ENCODE results near the gene UQCRHL. TPM values are rescaled to one million over a fixed set of nuclear protein-coding genes. Genes with fewer than 3 reads are reported as not detected.

Gene UQCRHL
- total RNA-seq, 1 donor from 2014 or later = 1.1 TPM

DNA sequence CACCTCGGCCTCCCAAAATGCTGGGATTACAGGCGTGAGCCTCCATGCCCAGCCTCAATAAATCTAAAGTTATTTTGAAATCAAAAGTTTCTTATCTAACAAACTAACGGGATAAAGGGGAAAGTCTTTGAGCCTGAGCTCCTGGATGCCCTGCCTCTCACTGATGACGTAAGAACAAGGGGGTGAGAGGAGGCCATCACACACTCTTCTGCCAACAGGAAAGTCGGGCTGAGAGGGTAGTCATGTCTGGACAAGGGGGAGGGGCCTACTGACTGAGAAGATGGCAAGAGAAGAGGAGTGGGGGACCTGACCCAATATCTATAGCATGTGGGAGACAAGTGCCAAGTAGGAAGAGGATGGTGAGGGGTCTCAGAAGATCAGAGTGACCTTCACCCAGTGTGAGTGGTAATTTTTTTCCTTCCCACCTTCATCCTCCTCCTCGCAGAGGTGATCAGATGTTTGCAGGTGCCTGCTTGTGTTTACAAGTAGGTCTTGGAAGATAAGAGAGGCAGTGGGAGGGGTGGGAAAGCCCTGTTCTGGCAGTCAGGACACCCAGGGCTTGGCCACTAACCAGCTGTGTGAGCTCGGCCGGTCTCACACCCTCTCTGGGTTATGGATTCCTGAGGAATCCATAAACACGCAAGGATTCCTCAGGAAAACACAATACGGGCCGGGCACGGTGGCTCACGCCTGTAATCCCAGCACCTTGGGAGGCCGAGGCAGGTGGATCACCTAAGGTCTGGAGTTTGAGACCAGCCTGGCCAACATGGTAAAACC lies 9.6 kb downstream of the UQCRHL start:
- no peak for DNase-seq

DNA sequence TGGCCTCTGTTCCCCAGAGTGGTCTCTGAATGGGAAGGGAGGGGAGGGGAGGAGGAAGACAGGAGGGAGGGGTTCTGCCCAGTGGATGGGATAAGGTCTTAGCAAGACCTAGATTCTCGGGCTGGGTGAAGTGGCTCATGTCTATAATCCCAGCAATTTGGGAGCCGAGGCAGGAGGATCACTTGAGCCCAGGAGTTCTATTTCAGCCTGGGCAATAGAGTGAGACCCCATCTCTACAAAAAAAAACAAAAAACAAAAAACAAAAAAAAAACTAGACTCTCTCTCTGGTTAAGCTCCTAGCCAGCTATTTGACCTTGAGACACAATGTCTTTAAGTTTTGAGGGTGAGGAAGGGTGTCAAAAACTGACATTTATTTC lies 11.4 kb downstream of the UQCRHL start:
- no peak for DNase-seq

DNA sequence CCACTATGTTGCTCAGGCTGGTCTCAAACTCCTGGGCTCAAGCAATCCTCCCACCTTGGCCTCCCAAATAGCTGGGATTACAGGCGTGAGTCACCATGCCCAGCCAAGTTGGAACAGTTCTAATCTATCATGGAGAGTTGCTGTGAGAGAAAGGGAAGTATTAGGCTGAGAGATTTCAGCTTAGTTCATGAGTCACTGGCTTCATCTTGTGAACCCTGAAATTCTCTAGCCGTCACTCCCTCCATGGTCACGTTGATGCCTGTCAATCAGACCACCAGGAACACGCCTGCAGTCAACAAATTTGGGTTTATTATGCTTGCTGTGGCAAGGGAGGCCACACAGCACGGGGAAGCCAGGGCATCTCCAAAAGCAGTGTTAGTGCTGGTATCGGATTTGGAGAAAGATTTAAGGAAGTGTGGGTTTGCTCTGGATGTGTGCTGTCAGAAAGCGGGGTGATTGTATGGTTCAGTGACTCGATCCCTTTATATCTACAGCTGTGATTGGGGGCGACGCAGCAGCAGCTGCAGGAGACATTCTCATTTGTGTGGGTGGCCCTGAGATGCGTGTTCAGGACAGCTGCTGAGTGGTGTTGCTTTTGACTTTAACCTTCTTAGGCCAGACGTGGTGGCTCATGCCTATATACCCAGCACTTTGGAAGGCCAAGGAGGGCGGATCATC lies 18.7 kb downstream of the UQCRHL start:
- peak; percentile 40 for DNase-seq

DNA sequence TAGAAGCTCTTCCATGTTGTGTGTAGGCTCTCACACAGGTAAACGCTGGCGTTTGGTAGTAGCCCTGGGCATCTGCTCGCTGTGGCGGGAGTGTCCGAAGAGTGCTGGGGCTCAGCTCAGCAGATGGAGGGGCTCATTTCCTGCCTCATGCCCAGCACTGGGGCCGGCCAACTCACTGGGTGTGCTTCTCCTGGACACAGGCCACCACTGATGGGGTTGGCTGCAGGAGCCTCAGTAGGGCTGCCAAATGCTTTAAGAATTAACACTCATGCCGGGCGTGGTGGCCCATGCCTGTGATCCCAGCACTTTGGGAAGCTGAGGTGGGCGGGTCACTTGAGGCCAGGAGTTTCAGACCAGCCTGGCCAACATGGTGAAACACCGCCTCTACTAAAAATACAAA lies 20.9 kb downstream of the UQCRHL start:
- DNase-seq = peak; percentile 20

DNA sequence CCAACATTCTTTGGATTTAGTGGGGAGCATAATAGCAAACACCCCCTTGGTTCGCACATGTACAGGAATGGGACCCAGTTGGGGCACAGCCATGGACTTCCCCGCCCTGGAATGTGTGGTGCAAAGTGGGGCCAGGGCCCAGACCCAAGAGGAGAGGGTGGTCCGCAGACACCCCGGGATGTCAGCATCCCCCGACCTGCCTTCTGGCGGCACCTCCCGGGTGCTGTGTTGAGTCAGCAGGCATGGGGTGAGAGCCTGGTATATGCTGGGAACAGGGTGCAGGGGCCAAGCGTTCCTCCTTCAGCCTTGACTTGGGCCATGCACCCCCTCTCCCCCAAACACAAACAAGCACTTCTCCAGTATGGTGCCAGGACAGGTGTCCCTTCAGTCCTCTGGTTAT lies 21.8 kb downstream of the UQCRHL start:
- no peak for DNase-seq

DNA sequence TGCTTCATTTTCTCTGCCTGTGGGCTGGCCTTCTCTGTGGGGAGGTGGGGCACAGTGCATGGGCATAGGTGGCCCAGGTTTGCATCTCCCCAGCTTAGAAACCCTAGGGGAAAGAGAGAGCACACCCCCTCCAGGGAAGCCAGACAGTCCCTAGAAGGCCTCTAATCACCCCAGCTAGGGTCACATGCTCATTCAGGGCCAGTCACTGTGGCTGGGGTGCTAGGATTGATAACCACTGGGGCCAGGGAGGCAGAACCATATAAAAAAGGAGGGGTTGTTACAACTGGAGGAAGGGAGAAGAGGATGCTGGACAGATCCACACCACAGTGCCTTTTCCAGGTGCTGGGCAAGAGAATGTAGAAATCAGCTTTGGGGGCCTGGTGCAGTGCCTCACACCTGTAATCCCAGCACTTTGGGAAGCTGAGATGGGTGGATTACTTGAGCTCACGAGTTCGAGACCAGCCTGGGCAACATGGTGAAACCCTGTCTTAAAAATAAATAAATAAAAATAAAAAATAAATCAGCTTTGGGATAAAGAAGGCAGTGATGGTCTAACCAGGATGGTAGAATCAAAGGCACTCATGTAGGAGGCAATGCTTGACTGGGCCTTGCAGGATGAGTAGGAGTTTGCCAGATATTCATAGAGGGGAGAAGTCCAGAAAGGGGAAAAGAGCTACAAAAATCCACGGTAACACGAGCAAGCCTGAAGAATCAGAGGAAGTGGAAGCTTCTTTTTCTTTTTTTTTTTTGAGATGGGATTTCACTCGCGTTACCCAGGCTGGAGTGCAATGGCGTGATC lies 29.3 kb downstream of the UQCRHL start:
- no peak for DNase-seq

DNA sequence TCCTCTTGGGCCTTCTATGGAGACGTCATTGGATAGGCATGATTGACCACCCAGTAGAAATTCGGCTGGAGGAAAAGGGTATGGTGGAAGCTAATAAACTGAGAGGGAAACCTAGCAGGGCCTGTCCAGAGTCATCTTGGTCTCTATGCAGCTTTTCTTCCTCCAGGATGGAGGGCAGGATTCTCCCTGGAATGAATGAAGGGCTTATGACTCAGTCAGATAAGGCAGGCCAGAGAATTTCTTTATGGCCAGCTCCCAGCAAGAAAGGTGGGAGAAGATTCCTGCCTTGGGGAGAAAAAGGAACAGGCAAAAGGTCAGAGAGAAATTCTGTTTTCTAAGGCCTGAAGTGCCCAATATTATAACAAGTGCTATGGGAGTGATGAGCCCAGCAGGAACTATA lies 31.7 kb downstream of the UQCRHL start:
- no peak for DNase-seq

DNA sequence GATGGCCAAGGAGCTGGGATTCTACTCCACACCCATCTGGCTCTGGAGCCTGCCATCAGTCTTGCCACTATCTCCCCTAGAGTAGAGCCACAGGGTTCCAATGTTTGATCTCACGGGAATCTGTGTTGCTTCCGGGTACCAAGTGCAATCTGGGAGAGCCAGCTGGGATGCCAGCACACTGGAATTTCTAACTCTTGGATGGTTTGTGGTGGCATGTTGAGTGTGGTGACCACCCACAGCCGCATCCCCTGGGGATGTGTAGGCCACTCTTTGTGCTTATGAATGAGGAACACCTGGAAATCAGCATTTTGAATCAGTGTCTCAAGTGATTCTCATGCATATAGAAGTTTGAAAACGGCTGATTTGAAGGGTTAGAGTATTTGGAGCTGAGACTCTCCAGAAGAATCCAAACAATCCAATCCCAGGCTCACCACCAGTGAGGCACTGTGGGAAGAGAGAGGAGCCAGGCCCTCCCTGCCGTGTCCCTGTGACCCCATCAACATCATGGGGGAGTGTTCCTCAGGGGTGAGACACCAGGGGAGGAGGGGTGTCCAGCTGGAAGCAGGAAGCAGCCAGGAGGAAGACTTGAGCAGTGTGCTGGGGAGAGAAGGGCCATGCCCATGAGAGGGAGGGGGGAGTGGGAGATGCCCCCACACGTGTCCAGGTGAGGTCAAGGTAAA lies 35.5 kb downstream of the UQCRHL start:
- DNase-seq = no peak

DNA sequence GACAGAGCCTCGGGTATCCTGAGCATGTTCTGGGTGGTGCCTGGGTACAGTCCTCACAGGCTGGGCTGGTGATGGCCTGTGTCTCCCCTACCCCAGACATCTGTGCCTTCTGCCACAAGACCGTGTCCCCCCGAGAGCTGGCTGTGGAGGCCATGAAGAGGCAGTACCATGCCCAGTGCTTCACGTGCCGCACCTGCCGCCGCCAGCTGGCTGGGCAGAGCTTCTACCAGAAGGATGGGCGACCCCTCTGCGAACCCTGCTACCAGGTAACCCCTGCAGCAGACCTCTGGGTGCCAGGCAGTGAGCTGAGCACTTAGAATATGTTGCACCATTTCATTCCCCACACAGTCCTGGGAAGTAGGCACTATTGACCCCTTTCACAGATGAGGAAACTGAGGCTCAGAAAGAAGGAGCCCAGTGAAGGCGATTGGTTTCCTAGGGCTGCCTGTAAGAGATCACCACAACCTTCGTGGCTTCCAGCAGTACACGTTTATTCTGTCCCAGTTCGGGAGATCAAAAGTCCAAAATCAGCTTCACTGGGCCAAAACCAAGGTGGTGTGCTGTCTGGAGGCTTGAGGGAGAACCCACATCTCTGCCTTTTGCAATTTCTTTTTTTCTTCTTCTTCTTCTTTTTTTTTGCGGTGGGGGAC lies 37.0 kb downstream of the UQCRHL start:
- DNase-seq = no peak

DNA sequence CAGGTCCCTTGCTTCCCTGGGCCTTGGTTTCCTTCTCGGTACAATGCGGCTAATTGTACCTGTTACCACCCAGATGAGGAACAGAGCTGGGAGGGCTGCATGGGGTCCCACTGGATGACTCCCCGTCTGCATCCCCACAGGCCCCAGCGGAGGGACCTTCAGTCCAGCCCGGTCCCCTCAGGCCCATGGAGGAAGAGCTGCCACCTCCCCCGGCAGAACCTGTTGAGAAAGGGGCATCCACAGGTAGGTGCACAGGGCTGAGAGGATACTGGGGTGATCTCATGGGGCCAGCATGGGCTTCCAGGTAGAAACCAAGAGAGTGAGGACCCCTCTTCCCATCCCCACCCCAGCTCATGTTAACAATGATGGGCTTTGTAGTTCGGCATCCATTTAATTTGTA lies 39.1 kb downstream of the UQCRHL start:
- no peak for DNase-seq

DNA sequence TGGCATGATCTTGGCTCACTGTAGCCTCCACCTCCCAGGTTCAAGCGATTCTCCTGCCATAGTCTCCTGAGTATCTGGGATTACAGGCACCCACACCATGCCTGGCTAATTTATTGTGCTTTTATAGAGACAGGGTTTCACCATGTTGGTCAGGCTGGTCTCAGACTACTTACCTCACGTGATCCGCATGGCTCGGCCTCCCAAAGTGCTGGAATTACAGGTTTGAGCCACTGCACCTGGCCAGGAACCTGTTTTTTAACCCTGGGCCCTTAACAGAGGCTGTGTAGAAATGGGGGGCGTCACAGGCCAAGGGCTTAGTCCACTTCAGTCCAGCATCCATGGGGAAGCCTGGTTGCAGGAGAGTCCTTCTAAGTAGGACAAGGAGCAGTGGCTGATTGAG lies 39.5 kb downstream of the UQCRHL start:
- no peak for DNase-seq

DNA sequence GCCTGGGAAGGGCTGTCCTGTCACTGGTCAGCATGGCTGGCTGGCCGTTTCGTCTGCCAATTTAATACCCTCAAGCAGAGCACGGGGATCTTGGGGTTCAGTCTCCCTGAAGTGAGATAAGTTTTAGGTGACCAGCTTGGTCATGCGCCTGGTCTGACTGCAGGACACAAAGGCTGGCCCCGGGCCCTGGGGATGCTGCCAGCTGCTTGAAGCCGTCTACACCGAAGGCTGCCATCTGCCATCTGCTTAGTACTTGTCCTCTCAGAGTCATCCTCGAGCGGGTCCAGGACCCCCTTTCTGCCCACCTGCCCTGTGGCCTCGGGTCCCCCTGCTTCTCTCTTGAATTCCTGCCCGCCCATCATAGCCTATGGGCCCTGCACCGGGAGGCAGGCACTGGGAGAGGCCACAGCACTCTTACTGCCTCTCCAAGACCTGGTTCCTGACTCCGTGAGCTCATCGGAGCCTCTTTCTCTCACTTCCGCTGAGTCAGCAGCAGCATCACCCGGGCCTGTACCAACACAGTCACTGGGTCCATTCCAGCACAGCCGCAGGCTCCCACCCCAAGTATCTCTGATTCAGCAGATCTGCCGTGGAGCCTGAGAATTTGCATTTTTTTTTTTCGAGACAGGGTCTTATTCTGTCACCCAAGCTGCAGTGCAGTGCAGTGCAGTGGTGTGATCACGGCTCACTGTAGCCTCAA lies 41.8 kb downstream of the UQCRHL start:
- no peak for DNase-seq

DNA sequence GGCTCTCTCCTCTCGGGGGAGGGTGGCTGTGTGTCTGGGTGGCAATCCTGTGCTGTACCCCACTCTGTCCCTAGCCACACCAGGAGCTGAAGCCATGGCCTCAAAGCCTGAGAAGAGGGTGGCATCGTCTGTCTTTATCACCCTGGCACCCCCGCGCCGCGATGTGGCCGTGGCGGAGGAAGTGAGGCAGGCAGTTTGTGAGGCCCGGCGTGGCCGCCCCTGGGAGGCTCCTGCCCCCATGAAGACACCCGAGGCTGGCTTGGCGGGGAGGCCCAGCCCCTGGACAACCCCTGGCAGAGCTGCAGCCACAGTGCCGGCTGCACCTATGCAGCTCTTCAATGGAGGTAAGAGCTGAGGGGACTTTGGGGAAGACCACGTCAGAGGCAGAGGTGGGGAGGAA lies 42.6 kb downstream of the UQCRHL start:
- no peak for DNase-seq

DNA sequence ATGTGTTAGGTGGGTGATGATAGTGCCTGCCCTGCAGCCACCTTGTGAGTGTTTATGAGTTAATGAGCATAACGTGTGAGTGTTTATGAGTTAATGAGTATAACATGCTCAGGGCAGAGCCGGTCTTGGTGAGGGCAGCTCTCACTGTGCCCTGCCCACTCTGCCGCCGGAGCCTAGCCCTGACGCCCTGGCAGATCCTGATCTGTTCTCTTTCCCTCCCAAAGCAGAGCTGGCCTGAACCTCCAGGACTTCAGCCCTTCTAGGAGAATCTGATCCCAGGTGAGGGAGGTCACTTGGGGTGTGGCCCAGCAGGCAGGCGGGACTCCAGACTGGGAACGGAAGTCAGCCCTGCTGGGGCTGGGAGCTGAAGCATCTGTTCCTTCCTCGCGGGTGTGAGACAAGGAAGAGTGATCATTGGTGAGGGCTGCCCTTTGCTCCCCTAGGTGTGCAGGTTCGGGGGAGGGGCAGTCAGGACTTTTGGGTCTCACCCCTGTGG lies 43.1 kb downstream of the UQCRHL start:
- DNase-seq = no peak

DNA sequence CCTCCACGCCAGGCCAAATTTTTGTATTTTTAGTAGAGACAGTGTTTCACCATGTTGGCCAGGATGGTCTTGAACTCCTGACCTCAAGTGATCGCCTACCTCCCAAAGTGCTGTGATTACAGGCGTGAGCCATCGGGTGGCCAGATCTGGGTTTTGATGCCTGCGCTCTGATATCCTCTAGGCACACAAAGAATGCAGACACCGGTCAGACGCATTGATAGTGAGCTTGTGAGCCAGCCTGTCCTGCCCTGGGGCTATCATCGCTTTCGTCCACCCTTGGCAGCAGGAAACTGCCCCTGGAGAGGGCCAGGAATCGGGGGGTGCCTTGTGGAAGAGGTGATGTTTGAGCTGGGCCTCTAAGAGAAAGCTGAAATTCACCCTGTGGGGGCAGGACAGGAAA lies 44.9 kb downstream of the UQCRHL start:
- no peak for DNase-seq

DNA sequence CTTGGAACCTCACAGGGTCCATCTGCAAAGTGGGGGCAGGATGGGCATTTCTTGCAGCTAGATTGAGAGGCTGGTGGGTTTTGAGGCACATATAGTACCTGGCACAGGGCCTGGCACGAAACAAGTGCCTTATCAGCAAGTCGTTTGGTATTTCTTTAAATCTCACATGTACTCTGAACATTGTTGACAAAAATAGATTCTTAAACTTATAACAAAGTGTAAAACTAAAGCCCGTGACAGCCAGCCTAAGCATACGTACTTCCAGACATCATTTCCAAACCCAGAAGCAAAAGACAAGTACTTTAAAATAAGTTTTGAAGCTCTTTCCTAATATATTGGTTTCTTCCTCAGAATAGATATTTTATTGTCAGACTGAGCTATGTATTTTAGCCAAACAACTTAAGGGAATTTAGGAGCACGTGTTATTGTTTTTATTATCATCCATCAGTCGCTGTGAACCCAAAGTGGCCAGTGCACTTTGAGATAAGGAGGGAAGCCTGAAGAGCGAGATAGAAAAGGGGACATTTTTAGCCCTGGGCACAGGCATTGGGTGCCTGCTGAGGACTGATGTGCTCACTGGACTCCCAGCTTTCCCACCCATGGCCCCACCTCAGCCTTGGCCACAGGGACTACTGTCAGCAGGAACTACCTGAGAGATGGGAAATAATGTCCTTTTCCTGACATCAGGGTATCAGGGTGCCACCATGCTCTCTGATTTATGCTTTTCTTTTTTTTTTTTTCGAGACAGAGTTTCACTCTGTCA lies 45.9 kb downstream of the UQCRHL start:
- DNase-seq = no peak

DNA sequence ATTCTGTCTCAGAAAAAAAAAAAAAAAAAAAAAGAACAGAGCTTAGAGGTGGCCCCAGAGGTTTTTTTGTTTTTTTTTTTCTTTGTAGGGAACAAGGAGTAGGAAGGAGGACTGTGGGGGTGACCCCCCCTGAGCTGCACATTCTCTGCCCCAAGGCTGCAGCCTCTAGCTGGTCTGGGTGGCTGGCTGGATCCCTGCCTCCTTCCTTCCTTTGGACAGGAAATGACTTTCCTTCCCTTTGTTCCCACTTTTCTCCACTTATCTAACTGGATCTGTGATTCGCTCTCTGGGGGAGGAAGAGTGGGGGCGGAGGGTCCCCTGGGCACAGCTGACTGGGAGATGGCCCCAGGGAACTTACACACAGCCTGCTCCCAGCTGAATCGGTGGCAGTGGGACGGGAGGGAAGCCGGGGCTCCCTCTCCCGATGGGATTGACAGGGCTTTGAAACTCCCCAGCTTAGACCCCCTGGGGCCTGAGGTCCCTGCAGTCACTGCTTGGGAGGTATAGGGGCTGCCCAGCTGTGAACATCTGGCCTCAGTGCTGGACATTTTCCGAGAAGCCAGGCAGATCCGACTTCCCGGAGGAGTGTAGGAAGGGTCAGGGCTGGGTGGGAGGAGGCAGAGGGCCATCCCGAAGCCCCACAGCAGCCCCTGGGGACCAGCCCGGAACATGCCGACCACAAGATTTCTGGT lies 46.8 kb downstream of the UQCRHL start:
- no peak for DNase-seq

DNA sequence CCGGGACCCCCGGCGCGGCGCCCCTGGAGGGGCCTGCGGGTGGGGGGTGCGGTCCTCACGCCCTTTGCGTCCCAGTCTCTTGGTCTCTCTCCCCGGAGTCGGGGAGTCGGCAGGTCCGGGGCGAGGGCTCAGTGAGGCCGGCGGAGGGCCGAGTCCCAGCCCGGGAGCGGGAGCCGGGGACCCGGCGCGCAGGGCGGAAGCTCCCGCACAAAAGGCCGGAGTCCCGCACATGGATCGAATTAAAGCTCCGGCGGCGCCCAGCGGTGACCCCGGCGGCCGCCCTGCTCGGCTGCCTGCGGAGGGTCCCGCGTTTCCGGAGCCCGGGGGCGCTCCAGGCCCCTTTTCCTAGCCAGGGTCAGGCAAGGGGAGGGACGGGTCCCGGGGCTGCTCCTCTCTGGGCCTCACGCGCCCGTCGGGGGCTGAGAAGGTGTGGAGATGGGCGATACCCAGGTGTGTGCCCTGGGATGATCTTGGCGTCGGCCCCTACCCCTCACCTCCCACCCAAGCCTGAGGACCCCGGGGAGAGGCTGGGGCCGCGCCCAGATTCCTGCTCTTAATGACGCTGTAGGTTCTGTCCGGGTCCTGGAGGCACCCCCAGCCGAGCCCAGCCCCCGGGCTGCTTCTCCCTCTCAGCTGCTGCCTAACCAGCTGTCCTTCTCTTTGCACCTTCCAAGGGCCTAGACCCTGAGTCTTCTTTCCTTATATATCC lies 48.3 kb downstream of the UQCRHL start:
- peak; percentile 72 for DNase-seq

DNA sequence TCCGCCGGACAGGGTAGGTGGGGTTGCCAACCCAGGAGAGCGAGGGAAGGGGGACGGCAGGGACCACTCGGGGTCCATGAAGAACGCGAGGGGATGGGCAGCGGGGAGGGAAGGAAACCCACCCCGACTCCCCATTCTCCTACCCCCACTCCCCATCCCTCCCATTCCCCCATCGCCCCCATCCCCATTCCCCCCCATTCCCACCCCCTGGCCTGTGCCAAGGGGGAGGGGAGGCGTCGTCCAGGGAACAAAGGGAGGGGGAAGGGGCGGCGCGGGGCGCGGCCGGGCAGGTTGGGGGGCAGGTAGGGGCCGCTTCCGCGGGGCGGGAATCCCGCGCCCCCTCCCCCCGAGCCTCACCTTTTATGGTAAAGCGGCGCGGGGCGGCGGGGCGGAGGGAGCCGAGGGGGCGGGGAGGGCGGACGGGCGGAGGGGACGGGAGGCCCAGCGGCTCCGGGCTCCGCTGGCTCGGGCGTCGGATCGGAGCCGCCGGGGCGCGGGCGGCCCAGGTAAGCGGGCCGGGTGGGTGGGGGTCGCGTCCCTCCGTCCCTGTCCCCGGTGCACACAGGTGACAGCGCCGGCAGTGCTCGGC lies 49.0 kb downstream of the UQCRHL start, which contains the start of gene FBLIM1:
FBLIM1 (plus strand) TSS at position 453 of the 589 bp plus-strand sequence. CDS start 6,189 bp downstream, outside the sequence.
- DNase-seq = peak; percentile 63

Measured in tongue (tissue), 2 donors.